Measurements from ENCODE around the gene SHC3.

Gene SHC3

GRCh38 chr9:89058906-89059305, 119.7 kb downstream of the SHC3 start:
- no peak for TF ChIP-seq NFIC (IDR thresholded peaks at IDR 0.05)
- no peak for TF ChIP-seq TAF1 (IDR thresholded peaks at IDR 0.05; ENCODE audit: low read depth)
- no peak for TF ChIP-seq MAX (IDR thresholded peaks at IDR 0.05)
- TF ChIP-seq EP300 (IDR thresholded peaks at IDR 0.05; ENCODE audit: borderline replicate concordance), result no peak
- TF ChIP-seq CREB1 (IDR thresholded peaks at IDR 0.05; ENCODE audit: low read depth), result no peak
- TF ChIP-seq RAD21 (IDR thresholded peaks at IDR 0.05; ENCODE audit: low read depth), result no peak
- TF ChIP-seq USF1 (IDR thresholded peaks at IDR 0.05), result no peak
- TF ChIP-seq TEAD4 (IDR thresholded peaks at IDR 0.05), result no peak
- no peak for TF ChIP-seq YY1 (IDR thresholded peaks at IDR 0.05; ENCODE audit: low read depth)
- TF ChIP-seq ZBTB7A (IDR thresholded peaks at IDR 0.05; ENCODE audit: low read depth), result no peak
- TF ChIP-seq EGR1 (IDR thresholded peaks at IDR 0.05), result no peak
- no peak for TF ChIP-seq FOXM1 (IDR thresholded peaks at IDR 0.05; ENCODE audit: borderline replicate concordance, low read depth)
- no peak for TF ChIP-seq TCF12 (IDR thresholded peaks at IDR 0.05; ENCODE audit: low read depth)
- TF ChIP-seq REST (IDR thresholded peaks at IDR 0.05; ENCODE audit: low read depth), result no peak

GRCh38 chr9:89054865-89055495, 123.6 kb downstream of the SHC3 start:
- no peak for TF ChIP-seq CEBPB (IDR thresholded peaks at IDR 0.05)
- TF ChIP-seq RAD21 (IDR thresholded peaks at IDR 0.05; ENCODE audit: low read depth), result no peak
- no peak for TF ChIP-seq REST (IDR thresholded peaks at IDR 0.05; ENCODE audit: low read depth)
- no peak for TF ChIP-seq EGR1 (IDR thresholded peaks at IDR 0.05)

- TF ChIP-seq CEBPB (IDR thresholded peaks at IDR 0.05) (no peak), YY1 (IDR thresholded peaks at IDR 0.05; ENCODE audit: low read depth) (no peak), NFIC (IDR thresholded peaks at IDR 0.05) (no peak), TCF12 (IDR thresholded peaks at IDR 0.05; ENCODE audit: low read depth) (no peak), CREB1 (IDR thresholded peaks at IDR 0.05; ENCODE audit: low read depth) (no peak), FOXM1 (IDR thresholded peaks at IDR 0.05; ENCODE audit: borderline replicate concordance, low read depth) (no peak), MAX (IDR thresholded peaks at IDR 0.05) (no peak), EGR1 (IDR thresholded peaks at IDR 0.05) (no peak), TEAD4 (IDR thresholded peaks at IDR 0.05) (no peak), RAD21 (IDR thresholded peaks at IDR 0.05; ENCODE audit: low read depth) (no peak), EP300 (IDR thresholded peaks at IDR 0.05; ENCODE audit: borderline replicate concordance) (no peak), REST (IDR thresholded peaks at IDR 0.05; ENCODE audit: low read depth) (no peak), ZBTB7A (IDR thresholded peaks at IDR 0.05; ENCODE audit: low read depth) (no peak), TAF1 (IDR thresholded peaks at IDR 0.05; ENCODE audit: low read depth) (no peak), USF1 (IDR thresholded peaks at IDR 0.05) (no peak)
These were observed 125.3 kb downstream of the SHC3 start for GRCh38 chr9:89053301-89053700.

- TF ChIP-seq MAX (IDR thresholded peaks at IDR 0.05) (no peak), RAD21 (IDR thresholded peaks at IDR 0.05; ENCODE audit: low read depth) (no peak), REST (IDR thresholded peaks at IDR 0.05; ENCODE audit: low read depth) (no peak), ZBTB7A (IDR thresholded peaks at IDR 0.05; ENCODE audit: low read depth) (no peak), TEAD4 (IDR thresholded peaks at IDR 0.05) (no peak), FOXM1 (IDR thresholded peaks at IDR 0.05; ENCODE audit: borderline replicate concordance, low read depth) (no peak), NFIC (IDR thresholded peaks at IDR 0.05) (no peak), TCF12 (IDR thresholded peaks at IDR 0.05; ENCODE audit: low read depth) (no peak), YY1 (IDR thresholded peaks at IDR 0.05; ENCODE audit: low read depth) (no peak), TAF1 (IDR thresholded peaks at IDR 0.05; ENCODE audit: low read depth) (no peak)
These were observed 126.0 kb downstream of the SHC3 start for GRCh38 chr9:89052470-89053097.

All from Ishikawa (cell line).